H1 (cell line): ENCODE results near the gene ZNF730.

ENCODE experiments used
- POLR2A ChIP-seq, 2 experiments: IDR thresholded peaks; 1 replicate in 1 of 2; 2 replicates in 1 of 2; pipeline ENCODE4 v1.6.1; 2011; ENCODE audit warnings: low read depth in 2 of 2, low read length in 2 of 2, mild to moderate bottlenecking in 2 of 2; ENCODE audit errors: control extremely low read depth in 1 of 2
- RAD21 ChIP-seq, 2 experiments: IDR thresholded peaks in 1 of 2; conservative IDR thresholded peaks in 1 of 2; 2 replicates each; pipeline ENCODE4 v1.6.1; 2011; ENCODE audit warnings: low read depth in 2 of 2, low read length in 2 of 2, improper control_type of control experiment in 1 of 2, inconsistent platforms in 1 of 2, mild to moderate bottlenecking in 1 of 2, moderate library complexity in 1 of 2
- RXRA ChIP-seq: IDR thresholded peaks from 2 replicates; pipeline ENCODE4 v1.6.1; 2011; ENCODE audit warnings: low read depth, mild to moderate bottlenecking, low read length, moderate library complexity; ENCODE audit not compliant: insufficient read depth
- TAF1 ChIP-seq: IDR thresholded peaks from 2 replicates; pipeline ENCODE4 v1.6.1; 2011; ENCODE audit warnings: mild to moderate bottlenecking, low read depth, low read length
- ZNF274 ChIP-seq: IDR thresholded peaks from 2 replicates; pipeline ENCODE4 v1.7.0; 2012; ENCODE audit warnings: low read length, borderline replicate concordance; ENCODE audit errors: extremely low read depth
- TF ChIP-seq, protein P1 (sequence below), 3 experiments: IDR thresholded peaks; 1 replicate in 2 of 3; 2 replicates in 1 of 3; pipeline versions ENCODE4 v1.5.1 to v1.6.1; 2011; ENCODE audit warnings: low read length in 3 of 3, mild to moderate bottlenecking in 3 of 3, inconsistent platforms in 2 of 3, low read depth in 1 of 3, moderate library complexity in 1 of 3; ENCODE audit not compliant: insufficient read depth in 1 of 3; ENCODE audit errors: control extremely low read depth in 1 of 3

DNA sequence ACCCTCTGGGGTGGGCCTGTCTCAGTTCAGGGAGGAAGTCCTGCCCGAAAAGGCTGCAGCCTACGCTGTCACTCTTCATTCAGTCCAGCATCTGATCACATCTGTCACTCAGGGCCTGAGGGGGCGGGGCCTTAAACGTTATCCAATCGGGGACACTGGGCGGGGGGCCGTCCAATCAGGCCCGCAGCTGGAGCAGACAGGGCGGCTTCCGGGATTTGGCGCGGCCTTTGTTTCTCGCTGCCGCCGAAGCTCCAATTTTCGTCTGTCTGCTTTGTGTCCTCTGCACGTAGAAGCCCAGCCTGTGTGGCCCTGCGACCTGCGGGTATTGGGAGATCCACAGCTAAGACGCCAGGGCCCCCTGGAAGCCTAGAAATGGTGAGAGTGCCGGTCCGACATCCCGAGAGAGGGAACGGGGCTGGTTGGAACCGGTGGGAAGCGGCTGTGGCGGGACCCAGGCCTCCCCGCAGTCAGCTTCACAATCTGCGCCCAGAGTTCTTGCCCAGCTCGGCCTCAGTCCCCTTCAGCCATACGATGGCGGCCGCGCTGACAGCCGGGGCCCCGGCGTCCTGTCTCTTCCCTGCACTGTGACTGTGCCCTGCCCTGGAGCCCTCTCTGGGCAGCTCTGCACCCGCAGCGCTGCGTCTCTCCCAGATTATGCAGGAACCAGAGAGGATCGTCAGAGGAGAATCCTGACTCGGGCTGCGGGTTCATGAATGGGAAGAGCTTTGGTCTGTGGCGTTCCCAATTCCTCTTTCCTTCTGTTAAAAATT is at the start of gene ZNF730:
- TF ChIP-seq, protein P1, sequence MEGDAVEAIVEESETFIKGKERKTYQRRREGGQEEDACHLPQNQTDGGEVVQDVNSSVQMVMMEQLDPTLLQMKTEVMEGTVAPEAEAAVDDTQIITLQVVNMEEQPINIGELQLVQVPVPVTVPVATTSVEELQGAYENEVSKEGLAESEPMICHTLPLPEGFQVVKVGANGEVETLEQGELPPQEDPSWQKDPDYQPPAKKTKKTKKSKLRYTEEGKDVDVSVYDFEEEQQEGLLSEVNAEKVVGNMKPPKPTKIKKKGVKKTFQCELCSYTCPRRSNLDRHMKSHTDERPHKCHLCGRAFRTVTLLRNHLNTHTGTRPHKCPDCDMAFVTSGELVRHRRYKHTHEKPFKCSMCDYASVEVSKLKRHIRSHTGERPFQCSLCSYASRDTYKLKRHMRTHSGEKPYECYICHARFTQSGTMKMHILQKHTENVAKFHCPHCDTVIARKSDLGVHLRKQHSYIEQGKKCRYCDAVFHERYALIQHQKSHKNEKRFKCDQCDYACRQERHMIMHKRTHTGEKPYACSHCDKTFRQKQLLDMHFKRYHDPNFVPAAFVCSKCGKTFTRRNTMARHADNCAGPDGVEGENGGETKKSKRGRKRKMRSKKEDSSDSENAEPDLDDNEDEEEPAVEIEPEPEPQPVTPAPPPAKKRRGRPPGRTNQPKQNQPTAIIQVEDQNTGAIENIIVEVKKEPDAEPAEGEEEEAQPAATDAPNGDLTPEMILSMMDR (IDR thresholded peaks at IDR 0.05; ENCODE audit: control extremely low read depth in 1 of 3, insufficient read depth in 1 of 3, low read depth in 1 of 3, low read length in 3 of 3) = no peak
- TF ChIP-seq RXRA (no peak), RAD21 (IDR thresholded peaks at IDR 0.05 in 1 of 2, conservative IDR thresholded peaks at IDR 0.05 in 1 of 2; ENCODE audit: low read depth in 2 of 2, low read length in 2 of 2) (no peak), ZNF274 (no peak), POLR2A (IDR thresholded peaks at IDR 0.05; ENCODE audit: control extremely low read depth in 1 of 2, low read depth in 2 of 2, low read length in 2 of 2) (peak; percentile 56 to 96), TAF1 (peak; percentile 83)
